HepG2 (cell line): ENCODE results near the gene AK8.

ENCODE experiments used
- CC2D1A ChIP-seq: sonication (generic); formaldehyde crosslinking; IDR thresholded peaks from 2 replicates; pipeline ENCODE4 v1.8.1; 2023; ENCODE audit warnings: mild to moderate bottlenecking, missing genetic modification reagents
- CTCF ChIP-seq: sonication (generic); formaldehyde crosslinking; IDR thresholded peaks from 2 replicates; pipeline ENCODE4 v1.5.0; 2020; ENCODE audit warnings: mild to moderate bottlenecking, missing genetic modification reagents, moderate library complexity
- EZH2 ChIP-seq: conservative IDR thresholded peaks from 2 replicates; pipeline ENCODE4 v1.6.1; 2012; ENCODE audit warnings: mild to moderate bottlenecking, low read depth, low read length, moderate library complexity
- POLR2A ChIP-seq, 2 experiments: IDR thresholded peaks; 2 replicates each; pipeline ENCODE4 v1.6.1; 2011; ENCODE audit warnings: low read depth in 2 of 2, low read length in 2 of 2, mild to moderate bottlenecking in 1 of 2, moderate library complexity in 1 of 2; ENCODE audit not compliant: insufficient read depth in 1 of 2
- POLR2AphosphoS5 ChIP-seq: IDR thresholded peaks from 2 replicates; pipeline ENCODE4 v1.6.1; 2012; ENCODE audit warnings: low read depth, low read length
- ZBTB43 ChIP-seq: sonication (generic); formaldehyde crosslinking; conservative IDR thresholded peaks from 2 replicates; pipeline ENCODE4 v1.4.0; 2020; ENCODE audit warnings: missing genetic modification reagents
- ZNF296 ChIP-seq: sonication (generic); formaldehyde crosslinking; conservative IDR thresholded peaks from 2 replicates; pipeline ENCODE4 v1.5.0; 2020; ENCODE audit warnings: mild to moderate bottlenecking, missing genetic modification reagents

- no peak for TF ChIP-seq POLR2A (IDR thresholded peaks at IDR 0.05; ENCODE audit: insufficient read depth in 1 of 2, low read depth in 2 of 2, low read length in 2 of 2)
- TF ChIP-seq CC2D1A (CRISPR knock-in tag) = no peak
- no peak for TF ChIP-seq EZH2
- no peak for TF ChIP-seq POLR2AphosphoS5
- TF ChIP-seq ZBTB43 (CRISPR knock-in tag) = no peak
- TF ChIP-seq CTCF (CRISPR knock-in tag) = no peak
- no peak for TF ChIP-seq ZNF296
Observed at GRCh38 chr9:132923346-132923902, 45.3 kb upstream of the AK8 start.
